GM18870 (cell line): ENCODE measurements around the gene NOC2L.
"Not testable (repeated sequence)": the region's sequence is repeated elsewhere in the genome, so short reads cannot be mapped to it uniquely, and the experiment has no call there.

Experiments
- ATAC-seq: cut with Tn5 transposase; IDR thresholded peaks from one replicate; pipeline ENCODE4 v1.9.1; 2021; ENCODE audit warnings: moderate library complexity; ENCODE audit not compliant: unreplicated experiment

Gene NOC2L

DNA sequence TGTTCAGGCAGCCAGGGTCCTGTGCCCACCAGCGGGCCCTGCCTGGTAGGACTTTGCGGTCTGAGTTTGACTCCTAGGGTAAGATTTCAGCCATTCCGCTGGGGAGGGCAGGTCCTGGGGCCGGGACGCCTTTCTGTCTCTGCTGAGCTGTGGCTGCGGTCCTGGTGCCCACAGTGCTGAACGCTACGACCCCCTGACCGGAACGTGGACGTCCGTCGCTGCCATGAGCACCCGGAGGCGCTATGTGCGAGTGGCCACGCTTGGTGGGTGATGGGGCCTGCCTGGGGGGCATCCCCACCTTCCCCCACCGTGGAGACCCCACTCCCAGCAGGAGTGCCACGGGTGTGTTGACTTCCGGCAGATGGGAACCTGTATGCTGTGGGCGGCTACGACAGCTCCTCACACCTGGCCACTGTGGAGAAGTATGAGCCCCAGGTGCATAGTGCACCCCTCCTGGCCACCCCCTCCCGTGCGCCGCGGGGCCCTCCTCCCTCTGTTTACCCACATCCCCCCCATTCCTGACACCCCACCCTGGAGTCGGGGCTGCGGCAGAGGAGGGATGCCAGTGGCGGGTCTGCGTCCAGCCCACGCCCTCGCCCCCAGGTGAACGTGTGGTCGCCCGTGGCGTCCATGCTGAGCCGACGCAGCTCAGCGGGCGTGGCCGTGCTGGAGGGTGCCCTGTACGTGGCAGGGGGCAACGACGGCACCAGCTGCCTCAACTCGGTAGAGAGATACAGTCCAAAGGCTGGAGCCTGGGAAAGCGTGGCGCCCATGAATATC lies 4.9 kb upstream of the NOC2L start:
- no peak for ATAC-seq

DNA sequence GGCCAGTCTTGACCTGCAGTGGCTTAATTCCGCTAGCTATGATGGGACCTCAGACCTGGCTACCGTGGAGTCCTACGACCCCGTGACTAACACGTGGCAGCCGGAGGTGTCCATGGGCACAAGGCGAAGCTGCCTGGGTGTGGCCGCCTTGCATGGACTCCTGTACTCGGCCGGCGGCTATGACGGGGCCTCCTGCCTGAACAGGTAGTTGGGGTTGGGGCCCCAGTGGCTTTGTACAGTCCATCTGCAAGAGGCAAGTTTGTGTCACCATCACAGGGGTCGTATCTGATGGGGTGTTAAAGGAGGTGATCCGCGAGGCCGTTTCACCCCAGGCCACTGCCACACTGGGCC lies 4.2 kb upstream of the NOC2L start:
- no peak for ATAC-seq

DNA sequence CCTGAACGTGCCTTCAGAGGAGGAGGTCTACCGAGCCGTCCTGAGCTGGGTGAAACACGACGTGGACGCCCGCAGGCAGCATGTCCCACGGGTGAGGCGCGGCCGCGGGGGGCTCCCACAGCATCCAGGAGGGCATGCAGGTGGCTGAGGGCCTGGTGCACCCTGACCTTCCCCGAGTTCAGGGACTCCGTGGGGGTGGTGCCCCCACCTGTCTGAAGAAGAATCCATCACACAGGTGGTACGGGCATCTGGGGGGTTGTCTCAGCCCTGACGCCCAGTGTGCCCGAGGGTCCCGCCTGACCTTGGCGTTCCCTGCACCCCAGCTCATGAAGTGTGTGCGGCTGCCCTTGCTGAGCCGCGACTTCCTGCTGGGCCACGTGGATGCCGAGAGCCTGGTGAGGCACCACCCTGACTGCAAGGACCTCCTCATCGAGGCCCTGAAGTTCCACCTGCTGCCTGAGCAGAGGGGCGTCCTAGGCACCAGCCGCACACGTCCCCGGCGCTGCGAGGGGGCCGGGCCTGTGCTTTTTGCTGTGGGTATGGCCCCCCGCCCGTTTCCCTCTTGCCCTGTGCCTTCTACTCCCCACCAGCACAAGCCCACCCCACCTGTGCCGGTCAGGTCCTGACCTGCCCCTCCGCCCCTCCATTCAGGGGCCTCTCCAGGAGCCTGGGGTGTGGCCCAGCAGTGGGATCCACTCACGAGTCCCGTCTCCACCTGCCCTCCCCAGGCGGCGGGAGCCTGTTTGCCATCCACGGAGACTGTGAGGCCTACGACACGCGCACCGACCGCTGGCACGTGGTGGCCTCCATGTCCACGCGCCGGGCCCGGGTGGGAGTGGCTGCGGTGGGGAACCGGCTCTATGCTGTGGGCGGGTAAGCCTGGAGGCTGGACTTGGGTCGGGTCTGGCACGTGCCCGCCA lies 3.6 kb upstream of the NOC2L start:
- no peak for ATAC-seq

DNA sequence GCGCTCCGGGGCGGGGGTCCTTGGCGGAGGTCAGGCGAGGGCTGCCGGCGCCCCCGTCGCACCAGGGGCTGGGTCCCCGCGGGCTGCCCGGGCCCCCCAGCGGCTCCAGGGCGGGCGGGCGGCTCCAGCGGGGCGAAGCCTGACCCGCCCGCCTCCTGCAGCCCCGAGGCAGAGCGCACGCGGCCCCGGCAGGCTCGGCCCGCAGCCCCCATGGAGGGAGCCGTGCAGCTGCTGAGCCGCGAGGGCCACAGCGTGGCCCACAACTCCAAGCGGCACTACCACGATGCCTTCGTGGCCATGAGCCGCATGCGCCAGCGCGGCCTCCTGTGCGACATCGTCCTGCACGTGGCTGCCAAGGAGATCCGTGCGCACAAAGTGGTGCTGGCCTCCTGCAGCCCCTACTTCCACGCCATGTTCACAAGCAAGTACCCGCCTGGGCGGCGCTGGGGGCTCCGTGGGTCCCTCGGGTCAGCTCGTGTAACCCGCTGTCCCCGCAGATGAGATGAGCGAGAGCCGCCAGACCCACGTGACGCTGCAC lies 2.1 kb upstream of the NOC2L start:
- ATAC-seq = no peak

DNA sequence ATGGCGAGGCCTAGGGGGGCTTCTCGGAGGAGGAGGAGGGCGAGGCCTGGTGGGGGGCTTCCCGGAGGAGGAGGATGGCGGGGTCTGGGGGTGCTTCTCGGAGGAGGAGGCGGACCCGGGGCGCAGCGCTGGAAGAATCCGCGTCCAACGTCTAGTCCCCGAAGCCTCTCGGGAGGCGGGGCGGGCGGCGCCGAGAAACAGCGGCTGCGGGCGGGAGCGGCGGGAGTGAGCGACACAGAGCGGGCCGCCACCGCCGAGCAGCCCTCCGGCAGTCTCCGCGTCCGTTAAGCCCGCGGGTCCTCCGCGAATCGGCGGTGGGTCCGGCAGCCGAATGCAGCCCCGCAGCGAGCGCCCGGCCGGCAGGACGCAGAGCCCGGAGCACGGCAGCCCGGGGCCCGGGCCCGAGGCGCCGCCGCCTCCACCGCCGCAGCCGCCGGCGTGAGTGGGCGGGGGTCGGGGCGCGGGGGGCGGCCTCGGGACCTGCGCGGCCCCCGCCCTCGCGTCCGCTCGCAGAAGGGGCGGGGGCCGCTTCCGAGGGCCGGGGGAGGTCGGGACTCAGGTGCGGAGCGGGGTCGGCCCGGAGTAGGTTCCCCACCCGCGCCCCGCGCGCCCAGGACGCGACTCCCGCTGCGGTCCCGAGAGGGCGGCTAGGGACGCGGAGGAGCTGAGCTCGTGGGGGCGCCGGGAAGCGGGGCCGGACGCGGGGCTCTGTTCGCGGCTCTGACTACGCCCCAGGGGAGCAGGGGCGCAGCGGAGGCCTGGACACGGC lies 1.5 kb upstream of the NOC2L start, which contains the start of gene KLHL17:
Gene KLHL17, plus strand, starts transcription at position 222 of the 769 bp plus-strand sequence. Its CDS starts 110 bp downstream, at position 332.
- no peak for ATAC-seq

DNA sequence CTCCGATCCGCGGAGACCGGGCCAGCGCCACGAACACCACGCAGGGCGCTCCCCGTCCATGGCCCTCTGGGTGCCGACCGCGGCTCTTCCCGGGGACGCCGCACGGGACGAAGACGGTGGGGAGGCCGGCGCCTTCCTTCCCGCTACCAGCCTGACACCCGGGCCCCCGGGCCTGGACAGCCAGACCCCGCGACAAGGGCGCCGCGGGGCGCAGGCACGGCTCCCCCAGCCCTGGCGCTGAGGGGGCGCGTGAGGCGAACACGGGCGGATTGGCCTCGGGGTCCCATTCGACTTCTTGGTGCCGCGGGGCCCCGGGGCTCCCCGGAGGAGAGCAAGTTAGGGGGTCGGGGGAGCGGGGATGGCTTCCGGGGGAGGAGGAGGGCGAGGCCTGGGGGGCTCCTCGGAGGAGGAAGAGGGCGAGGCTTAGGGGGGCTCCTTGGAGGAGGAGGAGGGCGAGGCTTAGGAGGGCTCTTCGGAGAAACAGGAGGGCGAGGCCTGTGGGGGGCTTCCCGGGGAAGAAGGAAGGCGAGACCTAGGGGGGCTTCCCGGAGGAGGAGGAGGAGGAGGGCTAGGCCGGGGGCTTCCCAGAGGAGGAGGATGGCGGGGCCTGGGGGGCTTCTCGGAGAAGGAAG lies 791 bp upstream of the NOC2L start:
- ATAC-seq = no peak

DNA sequence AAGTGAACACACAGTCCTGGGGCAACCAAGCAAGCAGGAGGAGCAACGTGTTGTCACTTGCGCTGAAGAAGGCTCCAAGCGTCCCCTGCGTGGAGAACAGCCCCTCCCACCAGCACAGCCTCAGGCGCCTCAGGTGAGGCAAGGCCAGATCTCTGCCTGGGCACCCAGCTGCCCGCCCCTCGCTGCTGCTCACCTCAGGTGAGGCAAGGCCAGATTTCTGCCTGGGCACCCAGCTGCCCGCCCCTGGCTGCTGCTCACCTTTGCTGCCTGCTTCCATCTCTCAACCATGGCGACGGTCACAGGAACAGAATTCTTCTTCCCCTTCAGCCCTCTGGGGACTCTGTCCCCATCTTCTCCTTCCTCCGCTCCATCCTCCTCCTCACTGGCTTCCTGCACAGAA lies 2.4 kb downstream of the NOC2L start:
- ATAC-seq = no peak

DNA sequence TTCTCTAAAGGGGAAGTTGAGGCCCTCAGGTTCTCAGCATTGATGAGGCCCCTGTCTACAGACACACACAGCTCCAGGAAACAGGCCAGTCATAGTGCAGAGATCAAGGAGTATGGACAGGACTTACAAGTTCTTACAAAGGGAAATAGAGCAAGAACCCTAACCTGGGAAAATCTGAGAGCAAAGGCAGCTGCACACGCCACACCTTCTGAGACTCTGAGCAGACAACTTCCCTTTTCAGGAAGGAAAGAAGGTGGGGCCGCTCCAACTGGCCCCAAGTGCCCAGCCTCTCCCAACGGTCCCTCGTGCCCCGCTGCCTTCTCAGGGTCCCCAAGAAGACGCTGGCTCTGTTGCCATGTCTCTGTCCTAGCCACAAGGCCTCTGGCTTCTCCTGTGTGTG lies 3.6 kb downstream of the NOC2L start:
- no peak for ATAC-seq

DNA sequence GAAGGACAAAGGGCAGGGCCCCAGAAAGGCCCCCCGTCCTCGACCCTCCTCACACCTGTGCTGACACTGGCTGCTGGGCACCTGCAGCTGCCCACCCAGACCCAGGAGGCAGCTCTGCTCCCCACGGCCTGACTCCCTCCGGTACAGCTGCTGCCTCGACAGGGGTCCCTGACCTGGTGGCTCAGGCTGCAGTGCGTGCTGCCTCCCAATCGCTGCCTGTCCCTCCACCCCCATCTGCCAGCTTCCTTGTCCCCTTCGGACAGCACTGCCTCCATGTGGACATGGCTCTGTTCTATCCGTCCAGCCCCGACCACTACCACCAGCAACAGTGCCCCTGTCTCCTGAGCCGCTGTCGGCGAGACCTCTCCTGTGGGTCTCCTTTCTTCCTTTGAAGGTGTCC lies 4.1 kb downstream of the NOC2L start:
- ATAC-seq = no peak

DNA sequence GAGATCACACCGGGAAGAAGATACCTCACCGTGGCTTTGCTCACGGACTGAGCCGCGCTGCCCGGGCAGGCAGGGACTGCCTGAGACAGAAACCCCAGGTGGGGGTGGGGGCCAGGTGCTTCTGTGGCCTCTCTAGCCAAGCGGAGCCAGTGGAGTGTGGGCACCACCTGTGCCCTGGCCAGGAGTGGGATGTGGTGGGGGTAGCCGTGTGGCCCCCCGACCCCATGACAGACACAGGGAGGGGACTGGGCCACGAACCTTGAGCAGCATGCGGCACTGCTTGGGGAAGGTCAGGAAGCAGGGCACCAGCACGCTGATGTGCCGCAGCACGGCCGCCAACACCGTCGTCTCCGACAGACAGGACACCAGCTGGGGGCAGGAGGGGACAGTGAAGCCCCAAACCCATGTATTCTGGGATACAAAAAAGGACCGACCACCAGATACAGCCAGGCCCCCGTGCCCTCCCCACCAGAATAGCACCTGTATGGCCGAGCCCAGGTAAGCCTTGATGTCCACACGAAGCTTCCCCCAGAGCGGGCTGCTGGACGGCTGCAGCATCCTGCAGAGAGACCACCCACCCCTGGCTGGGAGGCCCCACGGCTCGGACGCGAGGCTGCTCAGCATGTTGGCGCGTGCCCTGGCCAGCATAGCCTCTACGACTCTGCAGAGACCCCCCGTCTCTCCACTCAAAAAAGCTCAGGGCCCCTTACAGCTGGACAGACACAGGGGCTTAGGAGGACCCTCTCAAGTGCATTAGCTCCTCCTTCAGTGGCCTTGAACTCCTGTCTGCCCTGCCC lies 5.3 kb downstream of the NOC2L start:
- no peak for ATAC-seq

DNA sequence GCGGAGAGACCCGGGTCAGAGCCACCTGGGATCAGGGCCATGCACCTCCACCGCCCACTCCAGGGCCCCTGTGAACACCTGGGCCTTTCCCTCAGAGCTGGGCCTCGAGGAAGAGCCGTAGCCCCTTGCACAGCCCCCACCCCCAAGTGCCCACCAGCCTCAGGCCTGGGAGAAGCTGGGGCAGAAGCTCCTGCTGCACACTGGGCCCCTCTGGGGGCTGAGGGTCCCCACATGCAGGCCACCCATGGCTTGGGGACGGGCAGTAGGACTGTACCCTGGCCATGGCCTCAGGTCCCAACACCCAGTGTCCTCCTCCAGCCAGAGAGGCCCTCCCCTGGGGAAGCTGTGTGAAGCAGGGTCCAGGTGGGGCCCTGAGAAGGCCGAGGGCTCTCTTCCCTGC lies 6.5 kb downstream of the NOC2L start:
- ATAC-seq = no peak

DNA sequence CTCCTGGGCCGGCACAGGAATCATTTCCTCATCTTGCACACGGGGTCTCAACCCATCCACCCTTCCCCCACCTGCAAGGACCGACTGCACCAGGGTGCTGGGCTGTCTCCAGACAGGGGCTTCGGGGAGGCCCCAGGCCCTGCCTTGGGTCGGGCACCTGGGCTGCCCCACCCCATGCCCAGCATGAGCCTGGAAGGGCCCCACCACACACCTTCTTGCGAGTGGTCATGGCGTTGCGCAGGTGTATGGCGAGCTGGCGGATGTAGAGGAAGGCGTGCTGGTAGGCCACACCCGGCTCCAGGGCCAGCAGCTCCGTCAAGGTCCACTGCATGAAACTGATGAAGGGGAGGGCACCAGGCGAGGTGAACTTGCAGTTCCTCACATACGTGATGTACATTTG lies 6.9 kb downstream of the NOC2L start:
- no peak for ATAC-seq

DNA sequence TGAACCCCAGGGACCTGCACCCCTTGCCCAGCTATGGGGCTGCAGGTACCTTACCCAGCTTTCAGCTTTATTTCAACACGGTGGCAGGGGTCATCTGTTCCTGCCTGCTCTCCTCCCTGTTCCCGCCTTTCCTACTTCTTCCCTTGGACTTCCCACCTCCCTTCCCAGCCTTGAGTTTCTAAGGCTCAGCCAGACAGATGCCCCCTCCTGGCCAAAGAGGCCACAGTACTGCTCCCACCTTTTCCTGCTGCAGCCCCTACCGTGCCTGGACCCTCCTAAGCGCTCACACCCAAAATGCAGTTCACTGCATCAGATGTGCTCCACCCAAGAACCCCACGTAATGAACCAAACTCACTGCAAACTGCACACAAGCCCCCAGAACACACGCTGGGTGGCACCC lies 7.7 kb downstream of the NOC2L start:
- ATAC-seq = no peak

DNA sequence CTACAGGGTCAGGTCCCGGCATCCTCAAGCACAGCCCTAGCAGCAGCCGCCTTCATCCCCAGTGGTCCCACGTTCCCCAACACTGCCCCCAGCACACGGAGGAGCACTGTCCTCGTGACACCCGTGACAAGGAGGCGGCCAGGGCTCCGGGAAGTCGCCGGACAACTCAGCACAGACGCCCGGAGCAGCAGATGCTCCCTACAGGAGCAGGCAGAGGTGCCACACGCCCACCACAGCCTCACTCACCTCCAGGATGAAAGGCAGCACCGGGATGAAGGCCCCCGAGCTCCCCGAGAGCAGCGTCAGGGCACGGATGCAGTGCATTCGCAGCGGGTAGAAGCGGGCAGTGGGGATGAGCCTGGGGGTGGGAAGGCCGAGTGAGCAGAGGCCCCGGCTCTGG lies 8.2 kb downstream of the NOC2L start:
- ATAC-seq = no peak

DNA sequence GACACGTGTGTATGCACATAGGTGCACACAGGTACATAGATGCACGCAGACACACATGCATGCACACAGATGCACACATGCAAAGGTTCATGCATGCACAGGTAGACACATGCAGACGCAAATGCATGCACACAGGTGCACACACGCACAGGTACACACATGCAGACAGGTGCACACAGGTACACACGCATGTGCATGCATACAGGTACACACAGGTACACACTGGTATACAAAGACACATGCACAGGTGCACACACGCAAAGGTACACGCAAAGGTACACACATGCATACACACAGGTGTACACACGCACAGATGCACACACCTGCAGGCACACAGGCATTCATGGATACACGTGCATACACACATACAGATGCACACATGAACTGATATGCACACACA lies 8.8 kb downstream of the NOC2L start:
- no peak for ATAC-seq

DNA sequence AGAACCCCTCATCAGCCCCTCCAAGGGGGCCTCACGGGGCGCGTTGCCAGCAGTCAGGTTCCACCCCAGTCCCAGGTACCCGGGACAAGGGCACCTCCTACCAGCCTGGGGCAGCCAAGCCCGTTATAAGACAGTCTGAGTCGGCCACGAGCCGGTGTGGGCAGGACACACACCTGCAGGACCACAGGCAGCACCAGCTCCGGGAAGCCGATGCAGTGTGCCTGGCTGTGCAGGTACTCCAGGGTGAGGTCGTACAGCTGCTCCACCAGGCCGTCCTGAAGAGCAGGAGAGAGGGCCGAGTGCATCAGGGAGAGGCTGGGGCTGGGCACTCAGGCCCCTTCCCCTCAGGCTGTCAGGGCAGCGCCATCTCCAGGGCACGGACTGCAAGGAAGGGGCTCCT lies 11.1 kb downstream of the NOC2L start:
- ATAC-seq = no peak

DNA sequence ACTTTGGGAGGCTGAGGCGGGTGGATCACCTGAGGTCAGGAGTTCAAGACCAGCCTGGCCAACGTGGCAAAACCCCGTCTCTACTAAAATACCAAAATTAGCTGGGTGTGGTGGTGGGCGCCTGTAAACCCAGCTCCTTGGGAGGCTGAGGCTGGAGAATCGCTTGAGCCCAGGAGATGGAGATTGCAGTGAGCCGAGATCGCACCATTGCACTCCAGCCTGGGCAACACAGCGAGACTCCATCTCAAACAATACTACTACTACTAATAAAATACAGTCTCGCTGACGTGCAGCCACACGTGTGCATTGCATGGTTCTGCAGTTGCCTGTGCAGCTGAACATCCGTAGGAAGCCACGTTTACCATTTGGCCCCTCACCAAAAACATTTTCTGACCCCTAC lies 12.2 kb downstream of the NOC2L start:
- ATAC-seq = not testable (repeated sequence)

DNA sequence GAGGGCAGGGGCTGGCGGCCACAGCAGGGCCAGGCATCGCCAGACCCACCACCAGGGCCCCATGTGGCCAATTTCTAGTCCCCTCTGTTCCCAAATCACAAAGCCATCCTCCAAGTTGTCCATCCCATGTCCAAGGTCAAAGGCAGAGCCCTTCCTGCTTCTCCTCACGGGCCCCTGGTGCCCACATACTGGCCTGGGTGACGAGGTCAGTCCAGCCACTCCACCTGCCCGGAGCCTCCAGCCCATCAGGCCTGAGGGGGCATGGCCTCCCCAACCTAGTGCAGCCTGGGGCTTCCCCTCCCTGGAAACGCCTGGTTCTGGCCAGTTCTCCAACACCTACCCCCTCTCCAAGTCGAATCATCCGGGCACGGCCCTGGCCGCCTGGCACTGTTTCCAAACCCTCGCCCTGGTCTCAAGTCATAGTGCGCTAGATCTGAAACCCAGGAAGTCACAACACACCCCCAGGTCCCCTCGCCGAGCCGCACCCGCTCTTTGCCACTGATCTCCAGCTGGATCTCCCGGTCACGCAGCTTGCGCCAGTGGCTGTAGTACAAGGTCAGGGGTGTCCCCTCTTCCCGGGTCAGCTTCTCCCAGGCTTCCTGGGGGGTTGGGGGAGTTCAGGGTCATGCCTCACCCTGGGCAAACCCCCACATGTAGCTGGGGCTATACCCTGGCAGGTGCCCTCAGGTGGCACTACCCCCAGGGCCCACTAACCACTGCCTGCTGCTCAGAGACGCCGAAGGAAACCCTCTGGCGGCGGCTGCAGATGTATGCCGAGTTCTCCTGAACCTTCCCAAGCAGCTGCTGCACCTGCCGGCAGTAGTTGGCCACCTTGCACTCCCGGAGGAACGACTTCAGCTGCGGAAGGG lies 13.1 kb downstream of the NOC2L start:
- no peak for ATAC-seq
